GM18868 (cell line): ENCODE results near the gene ZNF552.
A peak's percentile ranks its signal among the peaks of the same experiment; 100 is the strongest.

Experiments
- ATAC-seq: cut with Tn5 transposase; IDR thresholded peaks from one replicate; pipeline ENCODE4 v1.9.1; 2021; ENCODE audit warnings: mild to moderate bottlenecking, moderate library complexity; ENCODE audit not compliant: unreplicated experiment

ZNF552 gene

GRCh38 chr19:57779220-57779845 is 35.4 kb downstream of the ZNF552 start:
- no peak for ATAC-seq

GRCh38 chr19:57778336-57778735 is 36.4 kb downstream of the ZNF552 start:
- no peak for ATAC-seq

GRCh38 chr19:57776764-57777296 is 37.9 kb downstream of the ZNF552 start:
- no peak for ATAC-seq

- ATAC-seq = no peak
Observed at GRCh38 chr19:57773488-57773887, 41.2 kb downstream of the ZNF552 start.

- no peak for ATAC-seq
Observed at GRCh38 chr19:57771417-57771816, 43.3 kb downstream of the ZNF552 start.

- ATAC-seq = peak; percentile 99
Observed at GRCh38 chr19:57769345-57770131, 45.2 kb downstream of the ZNF552 start, which contains the start of gene ZNF586. Gene ZNF586, plus strand, starts transcription at chr19:57769676. Its CDS starts 167 bp downstream, at chr19:57769843.

GRCh38 chr19:57759096-57759495 is 55.6 kb downstream of the ZNF552 start:
- no peak for ATAC-seq

GRCh38 chr19:57757941-57758340 is 56.8 kb downstream of the ZNF552 start:
- no peak for ATAC-seq
